Left forelimb (tissue), 1 donor: ENCODE measurements around the gene RPS8.
A peak's percentile ranks its signal among the peaks of the same experiment; 100 is the strongest.
"Not testable (repeated sequence)": the region's sequence is repeated elsewhere in the genome, so short reads cannot be mapped to it uniquely, and the experiment has no call there.

Source experiments
- DNase-seq: peaks from one replicate; pipeline ENCODE4 v3.0.0-alpha.2; 2018; ENCODE audit warnings: low spot score

Gene RPS8

GRCh38 chr1:44803062-44803311 lies 27.6 kb downstream of the RPS8 start:
- DNase-seq = no peak

- no peak for DNase-seq
Measured at GRCh38 chr1:44803312-44804095, 28.2 kb downstream of the RPS8 start.

DNA sequence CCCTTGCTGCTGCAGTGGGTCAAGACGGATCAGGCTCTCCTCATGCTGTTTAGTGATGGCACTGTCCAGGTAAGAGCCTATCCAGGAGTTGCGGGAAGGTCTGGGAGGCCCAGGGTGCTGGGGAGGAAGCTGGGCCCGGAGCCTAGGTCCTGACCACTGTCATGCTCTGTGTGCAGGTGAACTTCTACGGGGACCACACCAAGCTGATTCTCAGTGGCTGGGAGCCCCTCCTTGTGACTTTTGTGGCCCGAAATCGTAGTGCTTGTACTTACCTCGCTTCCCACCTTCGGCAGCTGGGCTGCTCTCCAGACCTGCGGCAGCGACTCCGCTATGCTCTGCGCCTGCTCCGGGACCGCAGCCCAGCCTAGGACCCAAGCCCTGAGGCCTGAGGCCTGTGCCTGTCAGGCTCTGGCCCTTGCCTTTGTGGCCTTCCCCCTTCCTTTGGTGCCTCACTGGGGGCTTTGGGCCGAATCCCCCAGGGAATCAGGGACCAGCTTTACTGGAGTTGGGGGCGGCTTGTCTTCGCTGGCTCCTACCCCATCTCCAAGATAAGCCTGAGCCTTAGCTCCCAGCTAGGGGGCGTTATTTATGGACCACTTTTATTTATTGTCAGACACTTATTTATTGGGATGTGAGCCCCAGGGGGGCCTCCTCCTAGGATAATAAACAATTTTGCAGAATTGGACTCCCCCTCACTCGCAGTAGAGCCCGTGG lies 30.1 kb downstream of the RPS8 start:
- no peak for DNase-seq

- peak; percentile 63 for DNase-seq
Measured at GRCh38 chr1:44806025-44806703, 30.8 kb downstream of the RPS8 start.

DNA sequence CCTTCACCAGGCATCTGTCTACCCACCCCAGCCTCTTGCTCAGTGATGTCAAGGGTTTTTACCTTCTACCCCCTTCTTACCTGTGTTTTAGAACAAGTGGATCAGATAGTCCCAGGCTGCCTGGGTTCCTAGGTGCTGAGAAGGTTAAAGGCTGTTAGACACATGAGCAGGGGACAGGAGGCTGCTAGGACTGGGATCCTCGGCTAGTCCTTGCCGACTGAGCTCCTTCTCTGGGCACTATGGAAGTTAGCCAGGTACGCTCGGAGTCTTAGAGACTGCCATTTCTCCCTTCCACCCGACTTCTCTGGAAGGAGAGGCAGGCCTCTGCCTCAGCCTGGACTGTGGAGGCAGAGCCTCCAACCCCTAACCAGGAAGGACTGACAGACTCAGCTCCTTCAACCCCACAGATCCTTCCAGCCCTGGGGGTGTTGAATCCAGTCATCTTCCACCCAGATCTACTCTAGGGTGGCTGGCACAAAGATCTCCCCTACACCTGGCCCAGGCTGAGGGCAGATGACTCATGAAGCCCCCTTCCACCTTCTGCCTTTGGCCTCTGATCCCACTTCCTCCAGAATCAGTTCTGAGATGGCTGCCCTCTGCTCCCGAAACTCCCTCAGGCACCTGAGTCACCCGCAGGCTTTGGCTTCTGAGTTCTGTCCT lies 31.5 kb downstream of the RPS8 start, which contains the start of gene DYNLT4:
DYNLT4 (minus strand) TSS at position 648 of the 660 bp plus-strand sequence. CDS start 683 bp downstream, outside the sequence.
- peak; percentile 68 for DNase-seq

DNA sequence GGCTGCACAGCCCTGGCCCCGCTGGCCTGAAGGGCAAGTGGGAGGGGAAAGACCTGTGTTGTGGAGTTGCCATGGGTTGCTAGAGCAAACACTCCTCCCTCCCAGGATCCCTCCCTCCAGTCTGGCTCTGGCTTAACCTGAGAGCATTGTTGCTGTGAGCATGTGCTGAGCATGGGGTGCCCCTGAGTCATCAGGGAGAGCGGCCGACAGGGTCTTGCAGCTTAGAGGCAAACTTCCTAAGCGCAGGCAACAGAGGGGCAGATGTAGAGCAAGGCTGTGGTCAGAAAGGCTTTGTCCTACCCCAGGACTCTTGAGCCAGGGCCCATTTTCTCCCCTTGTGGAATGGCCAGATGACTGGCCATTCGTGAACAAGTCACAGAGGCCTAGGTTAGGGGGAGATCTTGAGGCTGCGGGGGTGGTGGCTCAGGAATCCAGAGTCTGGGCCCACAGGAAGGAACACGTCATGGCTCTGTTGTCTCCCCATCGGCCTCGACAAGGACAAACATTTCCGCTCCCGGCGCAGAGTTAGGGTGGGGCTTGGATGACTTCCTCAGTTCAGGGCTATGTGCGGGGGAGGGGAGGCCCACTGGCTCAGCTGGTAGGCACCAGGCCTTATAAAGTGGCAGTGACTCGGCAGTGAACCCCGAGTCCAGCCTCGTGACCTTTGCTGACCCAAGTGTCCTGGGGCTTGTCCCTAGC lies 32.2 kb downstream of the RPS8 start:
- DNase-seq = peak; percentile 93

GRCh38 chr1:44808063-44808937 lies 33.0 kb downstream of the RPS8 start, which contains the start of gene BTBD19:
Gene BTBD19 (plus strand): TSS chr1:44808523. CDS start chr1:44808821, 298 bp downstream.
- DNase-seq = peak; percentile 94

DNA sequence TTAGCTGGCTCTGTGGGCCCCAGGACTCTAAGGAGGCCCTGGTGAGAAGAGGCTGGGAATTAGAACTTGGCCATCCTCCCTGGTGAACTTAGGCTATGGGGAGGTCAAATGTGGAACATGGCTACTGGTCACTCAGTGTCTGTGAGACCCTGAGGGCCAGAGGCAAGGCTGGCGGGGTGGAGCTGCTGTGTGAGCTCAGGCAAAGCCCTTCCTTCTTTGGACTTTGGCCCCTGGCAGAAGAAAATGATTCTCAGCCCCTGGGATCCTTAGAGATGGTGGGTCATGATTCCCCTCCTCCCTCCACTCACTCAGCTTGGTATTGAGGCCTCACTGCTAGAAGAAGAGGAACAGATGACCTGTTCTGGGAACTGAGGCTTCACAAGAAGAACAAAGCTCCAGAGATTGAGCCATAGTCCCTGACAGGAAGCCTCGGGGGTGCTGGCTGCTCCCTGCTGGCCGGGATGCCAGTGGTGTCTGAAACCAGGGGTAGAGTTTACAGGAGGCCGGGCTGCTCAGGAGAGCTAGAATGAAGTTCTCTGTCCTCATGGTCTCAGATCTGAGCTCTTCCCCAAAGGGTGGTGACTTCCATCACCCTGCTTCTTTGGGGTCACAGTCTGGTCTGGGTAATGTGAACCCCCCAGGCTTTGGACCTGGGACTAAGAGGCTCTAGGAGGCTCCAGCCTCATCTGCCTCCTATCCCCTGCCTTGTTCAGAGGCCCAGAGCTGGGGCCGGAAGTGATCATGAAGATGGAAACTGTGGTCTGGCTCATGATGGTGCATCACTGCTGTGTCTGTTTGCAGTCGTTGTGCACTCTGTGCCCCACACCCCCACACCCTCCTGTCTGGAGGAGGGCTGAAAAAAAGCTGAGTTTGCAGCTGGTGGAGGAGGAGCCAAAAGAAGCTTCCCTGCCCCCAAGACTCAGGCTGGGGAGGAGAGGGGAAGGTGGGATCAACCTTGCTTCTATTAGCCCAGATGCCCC lies 33.9 kb downstream of the RPS8 start:
- peak; percentile 68 for DNase-seq

GRCh38 chr1:44810101-44810761 lies 34.9 kb downstream of the RPS8 start:
- peak; percentile 61 for DNase-seq

DNA sequence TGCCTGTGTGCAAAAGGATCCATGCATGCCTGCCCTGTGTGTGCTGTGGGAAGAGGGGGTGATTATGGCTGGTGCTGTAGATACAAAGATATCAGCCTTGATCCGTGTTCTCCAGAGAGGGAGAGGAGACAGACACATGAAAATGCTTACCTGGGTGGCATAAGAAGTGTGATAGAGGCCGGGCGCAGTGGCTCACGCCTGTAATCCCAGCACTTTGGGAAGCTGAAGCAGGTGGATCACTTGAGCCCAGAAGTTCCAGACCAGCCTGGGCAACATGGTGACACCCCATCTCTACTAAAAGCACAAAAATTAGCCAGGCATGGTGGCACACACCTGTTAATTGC lies 35.4 kb downstream of the RPS8 start:
- DNase-seq = not testable (repeated sequence)

- no peak for DNase-seq
Measured at GRCh38 chr1:44811234-44811633, 35.9 kb downstream of the RPS8 start.

GRCh38 chr1:44812822-44813543 lies 37.6 kb downstream of the RPS8 start:
- DNase-seq = no peak

- not testable (repeated sequence) for DNase-seq
Measured at GRCh38 chr1:44815926-44816325, 40.6 kb downstream of the RPS8 start.

- DNase-seq = no peak
Measured at GRCh38 chr1:44817307-44817706, 42.0 kb downstream of the RPS8 start.

DNA sequence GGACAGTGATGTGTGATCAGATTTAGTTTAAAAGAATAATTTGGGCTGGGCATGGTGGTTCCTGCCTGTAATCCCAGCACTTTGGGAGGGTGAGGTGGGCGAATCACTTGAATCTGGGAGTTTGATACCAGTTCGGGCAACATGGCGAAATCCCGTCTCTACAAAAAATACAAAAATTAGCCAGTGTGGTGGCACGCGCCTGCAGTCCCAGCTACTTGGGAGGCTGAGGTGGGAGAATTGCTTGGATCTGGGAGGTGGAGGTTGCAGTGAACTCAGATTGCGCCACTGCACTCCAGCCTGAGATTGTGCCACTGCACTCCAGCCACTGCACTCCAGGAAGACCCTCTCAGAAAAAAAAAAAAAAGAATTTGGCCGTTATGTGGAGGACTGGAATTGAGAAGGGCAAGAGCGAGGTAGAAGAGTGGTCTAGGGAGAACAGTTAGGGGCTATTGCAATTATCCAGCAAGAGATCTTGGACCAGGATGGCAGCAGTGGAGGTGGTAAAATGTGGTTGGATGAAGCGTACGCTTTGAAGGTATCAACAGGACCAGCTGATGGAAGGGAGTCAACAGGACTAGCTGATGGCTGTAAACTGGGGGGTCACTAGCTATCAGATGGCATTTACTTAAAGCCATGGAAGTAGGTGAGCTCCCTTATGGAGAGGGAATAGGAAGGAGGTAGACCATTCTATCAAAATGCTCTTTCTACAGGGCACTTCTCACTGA lies 42.6 kb downstream of the RPS8 start:
- DNase-seq = no peak

DNA sequence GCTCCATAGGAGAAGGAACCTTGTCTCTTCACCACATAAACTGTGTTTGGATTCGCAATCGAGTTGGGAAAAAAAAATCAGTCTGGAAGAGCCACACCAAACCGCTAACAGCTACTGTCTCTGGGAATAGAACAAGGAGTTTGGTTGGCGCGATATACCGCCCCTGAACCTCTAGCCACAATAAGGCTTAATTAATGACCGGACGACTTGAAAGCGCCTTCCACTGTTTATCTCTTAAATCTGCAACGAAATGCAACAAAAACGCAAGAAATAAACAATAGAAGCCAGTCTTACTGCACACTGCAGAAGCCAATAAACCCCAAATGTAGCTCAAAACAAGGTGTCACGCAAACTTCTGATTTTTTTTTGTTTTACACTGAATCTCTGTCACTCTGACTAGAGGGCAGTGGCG lies 43.9 kb downstream of the RPS8 start:
- DNase-seq = no peak

GRCh38 chr1:44819608-44820327 lies 44.4 kb downstream of the RPS8 start:
- DNase-seq = no peak
